ENCODE measurements around the gene EPS8L1.

EPS8L1 gene

GRCh38 chr19:55066107-55066709, 9.5 kb upstream of the EPS8L1 start:
- Histone ChIP-seq H3K9me3 (no peaks in the 10 kb centered on the region), H3K27ac (no peak overlapping the region), H3K27me3 (peaks cover 0 to 22% of the 10 kb centered on the region in 2 donors), H3K4me3 (no peak overlapping the region), H3K36me3 (no peaks in the 10 kb centered on the region), H3K4me1 (peaks cover 0 to 19% (median 6%) of the 10 kb centered on the region in 4 donors)
- intact Hi-C loops (cut with DNase I; ENCODE audit: low total_unique reads), result no loop called here
- DNase-seq, result no peak
- TF ChIP-seq, protein P1, sequence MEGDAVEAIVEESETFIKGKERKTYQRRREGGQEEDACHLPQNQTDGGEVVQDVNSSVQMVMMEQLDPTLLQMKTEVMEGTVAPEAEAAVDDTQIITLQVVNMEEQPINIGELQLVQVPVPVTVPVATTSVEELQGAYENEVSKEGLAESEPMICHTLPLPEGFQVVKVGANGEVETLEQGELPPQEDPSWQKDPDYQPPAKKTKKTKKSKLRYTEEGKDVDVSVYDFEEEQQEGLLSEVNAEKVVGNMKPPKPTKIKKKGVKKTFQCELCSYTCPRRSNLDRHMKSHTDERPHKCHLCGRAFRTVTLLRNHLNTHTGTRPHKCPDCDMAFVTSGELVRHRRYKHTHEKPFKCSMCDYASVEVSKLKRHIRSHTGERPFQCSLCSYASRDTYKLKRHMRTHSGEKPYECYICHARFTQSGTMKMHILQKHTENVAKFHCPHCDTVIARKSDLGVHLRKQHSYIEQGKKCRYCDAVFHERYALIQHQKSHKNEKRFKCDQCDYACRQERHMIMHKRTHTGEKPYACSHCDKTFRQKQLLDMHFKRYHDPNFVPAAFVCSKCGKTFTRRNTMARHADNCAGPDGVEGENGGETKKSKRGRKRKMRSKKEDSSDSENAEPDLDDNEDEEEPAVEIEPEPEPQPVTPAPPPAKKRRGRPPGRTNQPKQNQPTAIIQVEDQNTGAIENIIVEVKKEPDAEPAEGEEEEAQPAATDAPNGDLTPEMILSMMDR (IDR thresholded peaks at IDR 0.05), result no peak

DNA sequence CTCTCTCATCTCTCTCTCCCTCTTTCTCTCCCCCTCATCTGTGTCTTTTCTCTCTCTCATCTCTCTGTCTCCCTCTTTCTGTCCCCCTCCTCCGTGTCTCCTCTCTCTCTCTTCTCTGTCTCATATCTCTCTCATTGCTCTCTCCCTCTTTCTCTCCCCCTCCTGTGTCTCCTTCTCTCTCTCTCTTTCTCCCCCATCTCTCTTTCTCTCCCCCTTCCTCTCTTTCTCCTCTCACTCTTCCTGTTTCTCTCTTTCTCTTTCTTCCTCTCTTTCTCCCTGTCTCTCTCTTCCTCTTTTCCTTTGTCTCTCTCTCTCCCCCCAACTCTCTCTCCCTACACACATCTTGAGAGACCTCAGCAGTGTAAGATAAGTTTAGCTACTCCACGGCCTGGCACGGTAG, 7.8 kb upstream of the EPS8L1 start:
- intact Hi-C loops (cut with DNase I; ENCODE audit: low total_unique reads), result no loop called here
- TF ChIP-seq, protein P1 (IDR thresholded peaks at IDR 0.05), result no peak
- H3K4me1 ChIP-seq, result peaks cover 0 to 13% (median 0%) of the 10 kb centered on the region in 4 donors
- peaks cover 0 to 34% of the 10 kb centered on the region in 2 donors for H3K27me3 ChIP-seq
- H3K36me3 ChIP-seq, result no peaks in the 10 kb centered on the region
- DNase-seq, result no peak
- no peak overlapping the region for H3K27ac ChIP-seq
- H3K4me3 ChIP-seq, result no peak overlapping the region
- peaks cover 0 to 3% (median 0%) of the 10 kb centered on the region in 3 donors for H3K9me3 ChIP-seq

GRCh38 chr19:55068950-55069864, 6.5 kb upstream of the EPS8L1 start:
- Histone ChIP-seq H3K4me1 (peaks cover 0 to 13% (median 0%) of the 10 kb centered on the region in 4 donors), H3K36me3 (no peaks in the 10 kb centered on the region), H3K27me3 (peaks cover 0 to 36% of the 10 kb centered on the region in 2 donors), H3K9me3 (peaks cover 0 to 12% (median 11%) of the 10 kb centered on the region in 3 donors), H3K27ac (peak overlapping the region; percentile 25 to 38), H3K4me3 (peak overlapping the region; percentile 30 to 36)
- no peak for DNase-seq
- intact Hi-C loops (cut with DNase I; ENCODE audit: low total_unique reads), result no loop called here
- TF ChIP-seq, protein P1 (IDR thresholded peaks at IDR 0.05), result no peak

DNA sequence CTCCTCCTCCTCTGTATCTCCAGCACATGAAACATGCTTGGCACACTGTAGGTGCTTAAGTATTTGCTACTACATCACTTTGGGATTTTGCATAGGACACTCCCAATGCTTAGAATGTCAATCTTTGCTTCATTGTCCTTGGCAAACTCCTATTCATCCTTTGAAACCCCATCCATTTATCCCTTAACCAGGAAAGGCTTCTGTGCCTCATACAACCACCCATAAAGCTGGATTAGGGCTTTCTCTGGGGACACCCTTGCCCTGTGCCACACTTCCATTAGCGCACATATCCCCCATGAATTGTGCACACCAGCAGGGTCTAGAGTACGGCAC, 5.8 kb upstream of the EPS8L1 start:
- TF ChIP-seq, protein P1 (IDR thresholded peaks at IDR 0.05), result no peak
- peaks cover 0 to 37% of the 10 kb centered on the region in 2 donors for H3K27me3 ChIP-seq
- H3K9me3 ChIP-seq, result peaks cover 0 to 12% (median 12%) of the 10 kb centered on the region in 3 donors
- H3K4me1 ChIP-seq, result peaks cover 0 to 13% (median 0%) of the 10 kb centered on the region in 4 donors
- DNase-seq, result no peak
- peak overlapping the region; percentile 25 to 38 for H3K27ac ChIP-seq
- intact Hi-C loops (cut with DNase I; ENCODE audit: low total_unique reads), result no loop called here
- no peaks in the 10 kb centered on the region for H3K36me3 ChIP-seq
- peak overlapping the region in 1 of 2 donors; percentile 36 for H3K4me3 ChIP-seq

DNA sequence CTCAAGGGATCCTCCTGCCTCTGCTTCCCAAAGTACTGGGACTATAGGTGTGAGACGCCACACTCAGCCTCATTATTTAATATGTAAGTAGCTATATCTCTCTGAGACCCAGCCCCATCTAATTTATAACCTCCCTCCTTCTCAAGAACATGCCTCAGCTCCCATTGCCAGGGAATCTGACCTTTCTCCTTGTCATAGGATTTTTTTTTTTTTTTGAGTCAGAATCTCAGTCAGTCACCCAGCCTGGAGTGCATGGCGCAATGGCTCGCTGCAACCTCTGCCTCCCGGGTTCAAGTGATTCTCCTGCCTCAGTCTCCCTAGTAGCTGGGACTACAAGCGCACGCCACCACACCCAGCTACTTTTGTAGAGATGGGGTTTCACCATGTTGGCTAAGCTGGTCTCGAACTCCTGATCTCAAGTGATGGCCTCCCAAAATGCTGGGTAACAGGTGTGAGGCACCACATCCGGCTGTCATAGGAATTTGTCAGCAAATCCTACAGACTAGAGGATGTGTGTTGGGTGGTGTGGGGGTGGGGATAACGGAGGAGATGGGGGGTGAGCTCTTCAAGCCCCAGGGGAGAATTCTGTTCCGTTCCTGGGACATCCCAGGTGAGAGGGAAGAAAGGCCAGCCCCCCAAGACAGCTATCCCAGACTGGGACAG, 5.1 kb upstream of the EPS8L1 start:
- H3K27me3 ChIP-seq, result peaks cover 0 to 41% of the 10 kb centered on the region in 2 donors
- intact Hi-C loops (cut with DNase I; ENCODE audit: low total_unique reads), result no loop called here
- TF ChIP-seq, protein P1 (IDR thresholded peaks at IDR 0.05), result no peak
- no peak for DNase-seq
- peaks cover 0 to 12% (median 12%) of the 10 kb centered on the region in 3 donors for H3K9me3 ChIP-seq
- H3K4me1 ChIP-seq, result peaks cover 0 to 13% (median 0%) of the 10 kb centered on the region in 4 donors
- no peaks in the 10 kb centered on the region for H3K36me3 ChIP-seq
- H3K4me3 ChIP-seq, result no peak overlapping the region
- no peak overlapping the region for H3K27ac ChIP-seq
